Measurements from ENCODE around the gene CLTCL1. TPM values are rescaled to one million over a fixed set of nuclear protein-coding genes. Genes with fewer than 3 reads are reported as not detected.

The CLTCL1 gene
- total and polyA plus RNA-seq, 9 of the 15 experiments (the other 6 are each of a cell fraction or from before 2014, with no cell fraction given) = 1.1 to 11.7 (median 5.0) TPM

- CTCF ChIA-PET (ENCODE audit: low intra/inter-chr PET ratio) = no interaction called here
- no peaks in the 10 kb centered on the region for H3K4me1 ChIP-seq (replicated peaks in 1 of 2; ENCODE audit: control insufficient read depth in 2 of 2, insufficient read depth in 2 of 2, low read length in 2 of 2)
- no peak overlapping the region for H3K4me3 ChIP-seq
- no peak overlapping the region for H3K9ac ChIP-seq (ENCODE audit: insufficient read depth in 1 of 2, low read depth in 2 of 2, low read length in 2 of 2)
- no peak for ATAC-seq
- no peak overlapping the region for H2AFZ ChIP-seq (ENCODE audit: low read depth, low read length)
- POLR2A ChIA-PET = interaction anchor here (1.0 to 4.0 kb wide), 2 partner anchors 9 to 12 kb away, joined by 5 to 32 read pairs; partner anchors contain the start of gene CLTCL1
- no peaks in the 10 kb centered on the region for H3K9me3 ChIP-seq (replicated peaks; ENCODE audit: control insufficient read depth, insufficient read depth, low read depth, low read length)
- WGBS (ENCODE audit: insufficient coverage, low coverage, missing lambda C conversion rate) = 6% methylated on average over 1 of the region's 1 CpG
- no peak for DNase-seq (ENCODE audit: extremely low read depth in 1 of 4, low spot score in 3 of 4)
- in situ Hi-C loops (cut with MboI) = no loop called here
- no TSS peak for BruUV-seq (replicated peaks)
- H4K20me1 ChIP-seq (replicated peaks; ENCODE audit: control insufficient read depth, insufficient read depth, low read length) = no peaks in the 10 kb centered on the region
- H3K27me3 ChIP-seq (ENCODE audit: control insufficient read depth in 2 of 2, insufficient read depth in 2 of 2, low read length in 2 of 2) = peaks cover 16 to 21% of the 10 kb centered on the region in 2 experiments; a peak in 4 of 5 replicates
- no peak overlapping the region for H3K4me2 ChIP-seq (ENCODE audit: insufficient read depth, low read length)
- intact Hi-C loops (cut with micrococcal nuclease) = loop anchor here (5.0 kb wide), 2 partner anchors 44 to 129 kb away; partner anchors contain the start of genes HIRA and MRPL40
- no peaks in the 10 kb centered on the region for H3K9me1 ChIP-seq (ENCODE audit: control insufficient read depth, insufficient read depth, low read length)
- FAIRE-seq = no peak
- no peak for TF ChIP-seq RBFOX2 (IDR thresholded peaks at IDR 0.05; ENCODE audit: low read depth, low read length)
- peak; percentile 56 for TF ChIP-seq ZNF699 (CRISPR knock-in tag; IDR thresholded peaks at IDR 0.05; ENCODE audit: insufficient replicate concordance)
- no peak for TF ChIP-seq HMBOX1 (IDR thresholded peaks at IDR 0.05)
- peak; percentile 0 for TF ChIP-seq PHF20 (IDR thresholded peaks at IDR 0.05; ENCODE audit: partially characterized antibody)
- no peak overlapping the region for H3K27ac ChIP-seq (ENCODE audit: extremely low read depth, low read depth, low read length)
- H3K79me2 ChIP-seq (ENCODE audit: control insufficient read depth, insufficient read depth, low read length) = no peaks in the 10 kb centered on the region
- H3K36me3 ChIP-seq (ENCODE audit: control insufficient read depth, insufficient read depth, low read length) = no peaks in the 10 kb centered on the region
Observed at GRCh38 chr22:19303785-19304184, 12.3 kb upstream of the CLTCL1 start.

GRCh38 chr22:19295733-19296132 is 4.2 kb upstream of the CLTCL1 start:
- H3K36me3 ChIP-seq (ENCODE audit: control insufficient read depth, insufficient read depth, low read length) = no peaks in the 10 kb centered on the region
- H3K4me1 ChIP-seq (replicated peaks in 1 of 2; ENCODE audit: control insufficient read depth in 2 of 2, insufficient read depth in 2 of 2, low read length in 2 of 2) = peaks cover 16 to 24% of the 10 kb centered on the region in 2 experiments; a peak in 4 of 5 replicates
- H3K27ac ChIP-seq (ENCODE audit: extremely low read depth, low read depth, low read length) = no peak overlapping the region
- peak overlapping the region; percentile 1; the same call in 1 of the 2 replicates for H2AFZ ChIP-seq (ENCODE audit: low read depth, low read length)
- no peaks in the 10 kb centered on the region for H3K9me3 ChIP-seq (replicated peaks; ENCODE audit: control insufficient read depth, insufficient read depth, low read depth, low read length)
- no TSS peak for BruUV-seq (replicated peaks)
- in situ Hi-C loops (cut with MboI) = no loop called here
- no peak for ATAC-seq
- intact Hi-C loops (cut with micrococcal nuclease) = loop anchor here (1.0 to 10.0 kb wide), 4 partner anchors 77 to 427 kb away; partner anchors contain the start of gene GP1BB
- no peaks in the 10 kb centered on the region for H3K9me1 ChIP-seq (ENCODE audit: control insufficient read depth, insufficient read depth, low read length)
- H3K9ac ChIP-seq (ENCODE audit: insufficient read depth in 1 of 2, low read depth in 2 of 2, low read length in 2 of 2) = no peak overlapping the region
- CTCF ChIA-PET (ENCODE audit: low intra/inter-chr PET ratio) = no interaction called here
- H3K4me3 ChIP-seq = no peak overlapping the region
- H3K4me2 ChIP-seq (ENCODE audit: insufficient read depth, low read length) = no peak overlapping the region
- DNase-seq (ENCODE audit: extremely low read depth in 1 of 4, low spot score in 3 of 4) = peak in 2 of 4 experiments; percentile 6 to 12
- no peak for FAIRE-seq
- H4K20me1 ChIP-seq (replicated peaks; ENCODE audit: control insufficient read depth, insufficient read depth, low read length) = no peaks in the 10 kb centered on the region
- POLR2A ChIA-PET = interaction anchor here (0.7 to 4.4 kb wide), 9 partner anchors 9 to 345 kb away, joined by 3 to 32 read pairs (median 4); no protein-coding TSS in a partner anchor
- no peaks in the 10 kb centered on the region for H3K79me2 ChIP-seq (ENCODE audit: control insufficient read depth, insufficient read depth, low read length)
- peaks cover 4% of the 10 kb centered on the region in 2 experiments; a peak in 4 of 5 replicates for H3K27me3 ChIP-seq (ENCODE audit: control insufficient read depth in 2 of 2, insufficient read depth in 2 of 2, low read length in 2 of 2)
- TF ChIP-seq BRF2 (IDR thresholded peaks at IDR 0.05; ENCODE audit: borderline replicate concordance, insufficient read depth, insufficient read length) (no peak), RNF2 (IDR thresholded peaks at IDR 0.05) (no peak), PHF8 (IDR thresholded peaks at IDR 0.05; ENCODE audit: borderline replicate concordance, low read length) (no peak), ZC3H11A (IDR thresholded peaks at IDR 0.05; ENCODE audit: low read depth, low read length) (no peak), ZNF592 (IDR thresholded peaks at IDR 0.05) (0 out of 2 replicates have a peak, but pooled peaks have one; percentile 14), PHF20 (IDR thresholded peaks at IDR 0.05; ENCODE audit: partially characterized antibody) (no peak)
